Measurements from ENCODE around the gene SMARCA2.

GRCh38 chr9:2083479-2083878 is 68.3 kb downstream of the SMARCA2 start:
- TF ChIP-seq CTCF (IDR thresholded peaks at IDR 0.05) = no peak
- TF ChIP-seq EP300 (IDR thresholded peaks at IDR 0.05) = no peak
- TF ChIP-seq POLR2AphosphoS5 (IDR thresholded peaks at IDR 0.05) = no peak
- TF ChIP-seq POLR2A (IDR thresholded peaks at IDR 0.05; ENCODE audit: low read depth) = no peak

Measured in esophagus muscularis mucosa (tissue), 4 donors.